MCF 10A (cell line): ENCODE results near the gene LELP1. TPM values are rescaled to one million over a fixed set of nuclear protein-coding genes. Genes with fewer than 3 reads are reported as not detected.

Source experiments
- BruUV-seq: library from RNA; stranded (reverse); fragments of 400-500 nt; replicated peaks from 2 replicates; lab custom pipeline; 2021; lab: Mats Ljungman, UMichigan
- CTCF ChIA-PET: fragments of 300-600 bp; sonication (Branson Sonifier 250); formaldehyde crosslinking; extraction: SDS; loops from one replicate; lab custom pipeline; 2021; ENCODE audit warnings: antibody characterized with exemption, inconsistent platforms; lab: Yijun Ruan, JAX
- POLR2A ChIA-PET: fragments of 300-600, 350-650 bp; sonication (Branson Sonifier 250); formaldehyde crosslinking; extraction: SDS; loops from one replicate; lab custom pipeline; 2020; ENCODE audit warnings: antibody characterized with exemption, inconsistent platforms; lab: Yijun Ruan, JAX
- DNase-seq: peaks from one replicate; pipeline ENCODE4 v3.0.0-alpha.2; 2018; ENCODE audit not compliant: unreplicated experiment
- H3K27ac Mint-ChIP-seq: one replicate; pipeline ENCODE4 v1.8.0; 2022; ENCODE audit warnings: mild to moderate bottlenecking, low read depth, mixed read lengths; ENCODE audit not compliant: unreplicated experiment
- H3K27me3 Mint-ChIP-seq: one replicate; pipeline ENCODE4 v1.8.0; 2022; ENCODE audit warnings: mixed read lengths; ENCODE audit not compliant: insufficient read depth, unreplicated experiment
- H3K36me3 Mint-ChIP-seq: one replicate; pipeline ENCODE4 v1.8.0; 2022; ENCODE audit warnings: mild to moderate bottlenecking, moderate library complexity, mixed read lengths; ENCODE audit not compliant: insufficient read depth, unreplicated experiment
- H3K4me1 Mint-ChIP-seq: one replicate; pipeline ENCODE4 v1.8.0; 2022; ENCODE audit warnings: mixed read lengths; ENCODE audit not compliant: insufficient read depth, unreplicated experiment
- H3K4me3 Mint-ChIP-seq: one replicate; pipeline ENCODE4 v1.8.0; 2022; ENCODE audit warnings: mild to moderate bottlenecking, moderate library complexity, mixed read lengths; ENCODE audit not compliant: unreplicated experiment
- H3K9me3 Mint-ChIP-seq: one replicate; pipeline ENCODE4 v1.8.0; 2022; ENCODE audit warnings: mixed read lengths; ENCODE audit not compliant: unreplicated experiment
- intact Hi-C: fragments of 100-400 bp; cut with micrococcal nuclease; formaldehyde crosslinking; loops from 2 replicates; pipeline ENCODE4 v1.14.1; 2022
- total RNA-seq: library from RNA; stranded (reverse); gene quantifications from 2 replicates; pipeline ENCODE4 v1.2.3, GENCODE V29; 2022
- TF ChIP-seq, protein P1 (sequence below): fragments of 200-600 bp; IDR thresholded peaks from one replicate; pipeline ENCODE4 v1.8.0; 2022; ENCODE audit warnings: antibody characterized with exemption, mild to moderate bottlenecking; ENCODE audit not compliant: unreplicated experiment

LELP1 gene
- total RNA-seq, 1 experiment from 2014 or later: not detected

- no peak overlapping the region for H3K4me3 Mint-ChIP-seq
- H3K36me3 Mint-ChIP-seq: no peaks in the 10 kb centered on the region
Measured at GRCh38 chr1:153233448-153233847, 30.2 kb downstream of the LELP1 start.

GRCh38 chr1:153238527-153238926, 35.3 kb downstream of the LELP1 start:
- no peak overlapping the region for H3K27ac Mint-ChIP-seq
- TF ChIP-seq, protein P1, sequence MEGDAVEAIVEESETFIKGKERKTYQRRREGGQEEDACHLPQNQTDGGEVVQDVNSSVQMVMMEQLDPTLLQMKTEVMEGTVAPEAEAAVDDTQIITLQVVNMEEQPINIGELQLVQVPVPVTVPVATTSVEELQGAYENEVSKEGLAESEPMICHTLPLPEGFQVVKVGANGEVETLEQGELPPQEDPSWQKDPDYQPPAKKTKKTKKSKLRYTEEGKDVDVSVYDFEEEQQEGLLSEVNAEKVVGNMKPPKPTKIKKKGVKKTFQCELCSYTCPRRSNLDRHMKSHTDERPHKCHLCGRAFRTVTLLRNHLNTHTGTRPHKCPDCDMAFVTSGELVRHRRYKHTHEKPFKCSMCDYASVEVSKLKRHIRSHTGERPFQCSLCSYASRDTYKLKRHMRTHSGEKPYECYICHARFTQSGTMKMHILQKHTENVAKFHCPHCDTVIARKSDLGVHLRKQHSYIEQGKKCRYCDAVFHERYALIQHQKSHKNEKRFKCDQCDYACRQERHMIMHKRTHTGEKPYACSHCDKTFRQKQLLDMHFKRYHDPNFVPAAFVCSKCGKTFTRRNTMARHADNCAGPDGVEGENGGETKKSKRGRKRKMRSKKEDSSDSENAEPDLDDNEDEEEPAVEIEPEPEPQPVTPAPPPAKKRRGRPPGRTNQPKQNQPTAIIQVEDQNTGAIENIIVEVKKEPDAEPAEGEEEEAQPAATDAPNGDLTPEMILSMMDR: peak; percentile 25
- CTCF ChIA-PET: interaction anchor here (1.2 to 1.9 kb wide), 4 partner anchors 9 to 368 kb away, joined by 3 to 10 read pairs (median 4); no protein-coding TSS in a partner anchor
- POLR2A ChIA-PET: no interaction called here
- H3K4me1 Mint-ChIP-seq: no peaks in the 10 kb centered on the region
- H3K9me3 Mint-ChIP-seq: no peaks in the 10 kb centered on the region
- DNase-seq: peak; percentile 47
- intact Hi-C loops: loop anchor here (5.0 kb wide), 1 partner anchor 39 kb away; no protein-coding TSS in a partner anchor
- BruUV-seq: no TSS peak
- peaks cover 62% of the 10 kb centered on the region for H3K27me3 Mint-ChIP-seq
- no peak overlapping the region for H3K4me3 Mint-ChIP-seq
- H3K36me3 Mint-ChIP-seq: no peaks in the 10 kb centered on the region

More at GRCh38 chr1:153233448-153233847, 30.2 kb downstream of the LELP1 start:
- ChIA-PET POLR2A (interaction anchor here (0.6 to 1.1 kb wide), 5 partner anchors 21 to 358 kb away, joined by 3 to 4 read pairs (median 3); no protein-coding TSS in a partner anchor), CTCF (interaction anchor here (0.8 to 3.4 kb wide), 9 partner anchors 11 to 362 kb away, joined by 3 to 47 read pairs (median 5); no protein-coding TSS in a partner anchor)
- TF ChIP-seq, protein P1: no peak
- no peak for DNase-seq
- Mint-ChIP-seq H3K27me3 (peaks cover 35% of the 10 kb centered on the region), H3K9me3 (no peaks in the 10 kb centered on the region), H3K4me1 (peaks cover 8% of the 10 kb centered on the region), H3K27ac (no peak overlapping the region)
- no TSS peak for BruUV-seq
- intact Hi-C loops: no loop called here

- ChIA-PET CTCF (interaction anchor here (1.0 to 1.1 kb wide), 3 partner anchors 18 to 253 kb away, joined by 3 read pairs; no protein-coding TSS in a partner anchor), POLR2A (interaction anchor here (1.1 kb wide), 1 partner anchor 12 kb away, joined by 3 read pairs; no protein-coding TSS in a partner anchor)
- Mint-ChIP-seq H3K4me1 (no peaks in the 10 kb centered on the region), H3K4me3 (no peak overlapping the region), H3K36me3 (no peaks in the 10 kb centered on the region), H3K27me3 (peaks cover 47% of the 10 kb centered on the region), H3K27ac (no peak overlapping the region), H3K9me3 (peaks cover 14% of the 10 kb centered on the region)
- no TSS peak for BruUV-seq
- intact Hi-C loops: no loop called here
- TF ChIP-seq, protein P1: no peak
- no peak for DNase-seq
Measured at GRCh38 chr1:153242160-153242559, 38.9 kb downstream of the LELP1 start.

- H3K27ac Mint-ChIP-seq: no peak overlapping the region
- ChIA-PET CTCF (interaction anchor here (0.7 to 1.0 kb wide), 3 partner anchors 11 to 108 kb away, joined by 3 to 4 read pairs (median 3); no protein-coding TSS in a partner anchor), POLR2A (no interaction called here)
Measured at GRCh38 chr1:153245466-153245865, 42.2 kb downstream of the LELP1 start.

More at GRCh38 chr1:153245466-153245865, 42.2 kb downstream of the LELP1 start:
- Mint-ChIP-seq H3K4me1 (no peaks in the 10 kb centered on the region), H3K27me3 (peaks cover 45% of the 10 kb centered on the region), H3K36me3 (no peaks in the 10 kb centered on the region), H3K9me3 (peaks cover 14% of the 10 kb centered on the region), H3K4me3 (no peak overlapping the region)
- DNase-seq: no peak
- BruUV-seq: no TSS peak
- TF ChIP-seq, protein P1: no peak
- intact Hi-C loops: no loop called here
